OCI-LY1 (cell line): Measurements from ENCODE around the gene GRAMD1A.

Experiments
- H2AFZ ChIP-seq: fragments of 200-600 bp; sonication (generic), shearing (Covaris generic); 2 replicates; pipeline ENCODE4 v1.6.0; 2014; ENCODE audit warnings: antibody characterized with exemption, mild to moderate bottlenecking, low read length
- H3F3A ChIP-seq: fragments of 200-600 bp; sonication (generic), shearing (Covaris generic); 2 replicates; pipeline ENCODE4 v1.6.0; 2014; ENCODE audit warnings: mild to moderate bottlenecking, antibody characterized with exemption, low read length, moderate library complexity; ENCODE audit not compliant: insufficient read depth
- H3K27ac ChIP-seq: fragments of 200-600 bp; sonication (generic); 2 replicates; pipeline ENCODE4 v1.5.1; 2014; ENCODE audit warnings: low read length, mixed run types, mild to moderate bottlenecking, low read depth; ENCODE audit not compliant: poor library complexity, severe bottlenecking
- H3K27me3 ChIP-seq: fragments of 200-600 bp; sonication (generic); 2 replicates; pipeline ENCODE4 v1.6.0; 2014; ENCODE audit warnings: antibody characterized with exemption, mild to moderate bottlenecking, low read length, moderate library complexity; ENCODE audit not compliant: insufficient read depth
- H3K36me3 ChIP-seq: fragments of 200-600 bp; sonication (generic); 2 replicates; pipeline ENCODE4 v1.6.1; 2014; ENCODE audit warnings: mild to moderate bottlenecking, antibody characterized with exemption, low read length, moderate library complexity, mixed read lengths; ENCODE audit not compliant: insufficient read depth
- H3K4me1 ChIP-seq: fragments of 200-600 bp; sonication (generic); 2 replicates; pipeline ENCODE4 v1.5.1; 2014; ENCODE audit warnings: mild to moderate bottlenecking, low read length, moderate library complexity; ENCODE audit not compliant: insufficient read depth, severe bottlenecking
- H3K4me2 ChIP-seq: fragments of 200-600 bp; sonication (generic), shearing (Covaris generic); 2 replicates; pipeline ENCODE4 v1.6.1; 2014; ENCODE audit warnings: low read length
- H3K4me3 ChIP-seq: fragments of 200-600 bp; sonication (generic); 2 replicates; pipeline ENCODE4 v1.5.1; 2014; ENCODE audit warnings: low read length, low read depth, mild to moderate bottlenecking, mixed read lengths; ENCODE audit not compliant: poor library complexity, severe bottlenecking
- H3K79me2 ChIP-seq: fragments of 200-600 bp; shearing (Covaris generic); 2 replicates; pipeline ENCODE4 v1.6.1; 2016; ENCODE audit warnings: mixed run types, low read length, mixed read lengths; ENCODE audit not compliant: insufficient read depth
- H3K9ac ChIP-seq: fragments of 200-600 bp; sonication (generic), shearing (Covaris generic); 2 replicates; pipeline ENCODE4 v1.6.1; 2014; ENCODE audit warnings: mild to moderate bottlenecking, low read length, mixed read lengths
- H3K9me2 ChIP-seq: fragments of 200-600 bp; sonication (generic), shearing (Covaris generic); 2 replicates; pipeline ENCODE4 v1.6.1; 2014; ENCODE audit warnings: low read depth, mild to moderate bottlenecking, low read length, mixed read lengths
- H3K9me3 ChIP-seq: fragments of 200-600 bp; shearing (Covaris generic); 2 replicates; pipeline ENCODE4 v1.6.1; 2014; ENCODE audit warnings: low read length, mixed read lengths
- H4K20me1 ChIP-seq: fragments of 200-600 bp; sonication (generic), shearing (Covaris generic); 2 replicates; pipeline ENCODE4 v1.6.0; 2016; ENCODE audit warnings: mild to moderate bottlenecking, low read length; ENCODE audit not compliant: insufficient read depth
- CTCF ChIP-seq: fragments of 200-600 bp; sonication (generic), shearing (Covaris generic); IDR thresholded peaks from 2 replicates; pipeline ENCODE4 v1.5.1; 2017; ENCODE audit warnings: mild to moderate bottlenecking, antibody characterized with exemption, low read length, moderate library complexity, mixed read lengths
- EZH2 ChIP-seq: fragments of 200-600 bp; sonication (generic), shearing (Covaris generic); IDR thresholded peaks from 2 replicates; pipeline ENCODE4 v1.8.0; 2017; ENCODE audit warnings: borderline replicate concordance, mixed run types, mild to moderate bottlenecking, antibody characterized with exemption, low read length, moderate library complexity, mixed read lengths

The GRAMD1A gene

GRCh38 chr19:35060160-35060855 lies 60.2 kb downstream of the GRAMD1A start:
- TF ChIP-seq CTCF (no peak), EZH2 (no peak)

GRCh38 chr19:35061583-35062373 lies 61.7 kb downstream of the GRAMD1A start:
- no peaks in the 10 kb centered on the region for H3K9me3 ChIP-seq
- H3F3A ChIP-seq: no peaks in the 10 kb centered on the region
- H3K4me2 ChIP-seq: no peak overlapping the region
- peaks cover 5% of the 10 kb centered on the region for H3K4me1 ChIP-seq
- H3K9ac ChIP-seq: no peak overlapping the region
- H3K4me3 ChIP-seq: no peak overlapping the region
- no peak overlapping the region for H3K27ac ChIP-seq
- no peaks in the 10 kb centered on the region for H3K79me2 ChIP-seq
- TF ChIP-seq CTCF (no peak), EZH2 (no peak)
- no peak overlapping the region for H2AFZ ChIP-seq
- no peaks in the 10 kb centered on the region for H3K27me3 ChIP-seq
- H4K20me1 ChIP-seq: no peaks in the 10 kb centered on the region
- no peaks in the 10 kb centered on the region for H3K9me2 ChIP-seq
- no peaks in the 10 kb centered on the region for H3K36me3 ChIP-seq

More at GRCh38 chr19:35060160-35060855, 60.2 kb downstream of the GRAMD1A start:
- Histone ChIP-seq H3K27ac (no peak overlapping the region), H3K9me3 (no peaks in the 10 kb centered on the region), H3K9me2 (no peaks in the 10 kb centered on the region), H2AFZ (no peak overlapping the region), H3F3A (no peaks in the 10 kb centered on the region), H4K20me1 (no peaks in the 10 kb centered on the region), H3K4me3 (no peak overlapping the region), H3K79me2 (no peaks in the 10 kb centered on the region), H3K4me2 (no peak overlapping the region), H3K9ac (no peak overlapping the region), H3K27me3 (no peaks in the 10 kb centered on the region), H3K36me3 (no peaks in the 10 kb centered on the region), H3K4me1 (peaks cover 3% of the 10 kb centered on the region)

GRCh38 chr19:35062942-35063341 lies 62.8 kb downstream of the GRAMD1A start:
- Histone ChIP-seq H3K36me3 (no peaks in the 10 kb centered on the region), H3K27ac (no peak overlapping the region), H3K9me2 (no peaks in the 10 kb centered on the region), H3K4me2 (no peak overlapping the region), H2AFZ (no peak overlapping the region), H3K9ac (no peak overlapping the region), H3F3A (no peaks in the 10 kb centered on the region), H4K20me1 (no peaks in the 10 kb centered on the region), H3K9me3 (no peaks in the 10 kb centered on the region), H3K4me1 (peaks cover 8% of the 10 kb centered on the region), H3K27me3 (no peaks in the 10 kb centered on the region), H3K4me3 (no peak overlapping the region), H3K79me2 (no peaks in the 10 kb centered on the region)
- no peak for TF ChIP-seq EZH2
